HK-2 (cell line): Measurements from ENCODE around the gene FLVCR1.

Source experiments
- DNase-seq: peaks from one replicate; pipeline ENCODE4 v3.0.0-alpha.2; 2018; ENCODE audit not compliant: unreplicated experiment

Gene FLVCR1

DNA sequence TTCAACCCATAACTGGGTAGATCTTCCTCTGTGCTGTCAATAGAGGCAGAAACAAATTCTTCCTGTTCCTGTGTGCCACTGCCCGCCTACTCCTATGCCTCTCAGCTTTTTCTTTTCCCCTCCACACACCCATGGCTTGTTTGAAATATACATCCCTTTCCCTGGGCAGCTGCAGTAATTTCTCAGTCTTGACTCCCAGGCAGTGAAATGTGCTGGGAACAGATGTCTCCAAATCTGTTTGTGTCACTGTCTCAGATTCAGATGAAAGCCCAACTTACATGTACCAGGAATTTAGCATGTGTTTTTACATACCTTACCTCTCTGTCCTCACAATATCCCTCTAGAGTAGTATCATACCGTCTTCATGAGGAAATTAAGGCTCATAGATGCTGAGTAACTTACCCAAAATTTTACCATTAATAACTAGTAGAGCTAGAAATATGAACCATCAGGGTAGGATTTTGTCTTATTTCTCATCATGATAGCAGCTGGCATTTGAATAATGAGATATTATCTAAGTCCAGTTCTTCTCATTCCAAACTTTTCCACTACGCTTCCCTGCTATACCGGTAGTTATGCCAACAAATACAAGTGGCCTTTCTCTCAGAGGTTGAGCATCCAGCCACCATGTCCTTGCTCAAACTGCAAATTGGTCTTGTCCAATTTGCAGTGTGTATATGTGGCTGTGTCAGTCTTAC, 87.5 kb downstream of the FLVCR1 start:
- no peak for DNase-seq

DNA sequence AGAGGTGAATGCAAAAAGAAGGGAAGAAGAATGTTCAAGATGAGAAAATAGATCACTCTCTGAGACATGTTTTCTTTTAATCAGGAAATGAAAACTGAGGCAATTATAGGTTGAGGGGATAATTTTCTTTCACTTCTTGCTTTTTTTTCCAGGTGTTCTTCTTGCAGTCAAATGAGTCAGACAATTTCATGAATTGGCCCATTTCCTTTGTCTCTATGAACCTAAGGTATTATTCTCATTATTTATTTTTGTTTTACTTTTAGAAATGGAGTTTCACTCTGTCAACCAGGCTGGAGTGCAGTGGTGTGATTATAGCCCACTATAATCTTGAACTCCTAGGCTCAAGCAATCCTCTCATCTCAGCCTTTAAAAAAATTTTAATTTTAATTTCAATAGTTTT, 88.8 kb downstream of the FLVCR1 start:
- no peak for DNase-seq
